Putamen (tissue), 1 donor: Measurements from ENCODE around the gene CHMP6.
"Not testable (repeated sequence)": the region's sequence is repeated elsewhere in the genome, so short reads cannot be mapped to it uniquely, and the experiment has no call there.

Experiments used
- DNase-seq: peaks from one replicate; pipeline ENCODE4 v3.0.0-alpha.2; 2016; ENCODE audit warnings: low spot score

Gene CHMP6

DNA sequence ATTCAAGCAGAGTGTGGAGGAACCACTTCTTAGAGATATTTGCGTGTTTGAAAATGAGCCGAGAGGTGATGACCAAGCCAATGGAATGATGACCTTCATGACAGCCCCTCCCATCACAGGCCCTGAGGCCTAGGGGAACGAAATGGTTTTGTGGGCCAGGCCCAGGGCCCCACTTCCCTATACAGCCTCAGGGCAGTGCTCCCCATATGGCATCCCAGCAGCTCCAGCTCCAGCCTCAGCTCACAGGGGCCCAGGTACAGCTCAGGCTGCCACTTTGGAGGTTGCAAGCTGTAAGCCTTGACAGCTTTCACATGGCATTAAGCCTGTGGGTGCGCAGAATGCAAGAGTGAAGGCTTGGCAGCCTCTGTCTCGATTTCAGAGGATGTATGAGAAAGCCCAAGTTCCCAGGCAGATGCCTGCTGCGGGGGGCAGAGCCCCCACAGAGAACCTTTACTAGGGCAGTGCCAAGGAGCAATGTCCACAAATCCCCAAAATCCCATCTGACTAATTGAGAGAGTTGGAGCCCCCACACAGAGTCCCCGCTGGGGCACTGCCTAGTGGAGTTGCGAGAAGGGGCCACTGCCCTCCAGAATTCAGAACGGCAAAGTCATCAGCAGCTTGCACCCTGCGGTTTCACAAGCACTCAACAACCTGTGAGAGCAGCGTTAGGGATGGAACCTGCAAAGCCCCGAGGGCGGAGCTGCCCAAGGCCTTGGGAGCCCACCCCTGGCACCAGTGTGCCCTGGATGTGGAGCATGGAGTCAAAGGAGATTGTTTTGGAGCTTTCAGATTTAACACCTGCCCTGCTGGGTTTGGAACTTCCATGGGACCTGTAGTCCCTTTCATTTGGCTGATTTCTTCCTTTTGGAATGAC is 21.2 kb downstream of the CHMP6 start:
- no peak for DNase-seq

DNA sequence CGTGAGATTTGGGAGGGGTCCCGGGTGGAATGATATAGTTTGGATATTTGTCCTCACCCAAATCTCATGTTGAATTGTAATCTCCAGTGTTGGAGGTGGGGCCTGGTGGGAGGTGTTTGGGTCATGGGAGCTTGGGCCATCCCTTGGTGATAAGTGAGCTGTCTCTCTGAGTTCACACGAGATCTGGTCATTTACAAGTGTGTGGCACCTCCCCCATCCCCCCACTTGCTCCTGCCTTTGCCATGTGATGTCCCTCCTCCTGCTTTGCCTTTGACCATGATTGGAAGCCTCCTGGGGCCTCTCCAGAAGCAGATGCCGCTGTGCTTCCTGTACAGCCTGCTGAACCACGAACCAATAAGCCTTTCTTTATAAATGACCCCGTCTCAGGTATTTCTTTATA is 22.0 kb downstream of the CHMP6 start:
- no peak for DNase-seq

DNA sequence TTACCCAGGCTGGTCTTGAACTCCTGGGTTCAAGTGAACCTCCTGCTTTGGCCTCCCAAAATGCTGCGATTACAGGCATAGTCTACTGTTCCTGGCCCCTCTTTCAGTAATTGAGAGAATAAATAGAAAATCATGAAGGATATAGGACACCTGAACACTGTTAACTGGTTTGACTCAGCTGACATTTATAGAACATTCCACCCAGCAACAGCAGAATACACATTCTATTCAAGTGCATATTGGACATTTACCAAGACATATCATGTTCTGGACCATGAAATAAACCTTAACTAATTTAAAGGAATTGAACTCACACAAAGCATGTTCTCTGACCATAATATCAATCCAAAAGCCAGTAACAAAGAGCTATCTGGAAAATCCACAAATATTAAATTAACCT is 23.5 kb downstream of the CHMP6 start:
- DNase-seq: no peak

DNA sequence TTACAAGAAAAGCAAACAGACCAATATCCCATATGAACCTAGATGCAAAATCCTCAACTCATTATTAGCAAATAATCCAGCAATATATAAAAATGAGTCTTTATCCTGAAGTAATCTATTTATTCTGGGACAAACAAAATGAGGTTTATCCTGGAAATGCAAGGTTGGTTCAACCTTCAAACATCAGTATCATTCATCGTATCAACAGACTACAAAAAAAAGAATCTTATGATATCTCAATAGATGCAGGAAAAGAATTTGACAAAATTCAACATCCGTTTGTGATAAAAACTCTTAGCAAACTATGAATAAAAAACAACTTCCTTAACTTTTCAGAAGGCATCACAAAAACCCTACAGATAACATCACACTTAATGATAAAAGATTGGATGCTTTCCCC is 24.9 kb downstream of the CHMP6 start:
- DNase-seq: no peak

DNA sequence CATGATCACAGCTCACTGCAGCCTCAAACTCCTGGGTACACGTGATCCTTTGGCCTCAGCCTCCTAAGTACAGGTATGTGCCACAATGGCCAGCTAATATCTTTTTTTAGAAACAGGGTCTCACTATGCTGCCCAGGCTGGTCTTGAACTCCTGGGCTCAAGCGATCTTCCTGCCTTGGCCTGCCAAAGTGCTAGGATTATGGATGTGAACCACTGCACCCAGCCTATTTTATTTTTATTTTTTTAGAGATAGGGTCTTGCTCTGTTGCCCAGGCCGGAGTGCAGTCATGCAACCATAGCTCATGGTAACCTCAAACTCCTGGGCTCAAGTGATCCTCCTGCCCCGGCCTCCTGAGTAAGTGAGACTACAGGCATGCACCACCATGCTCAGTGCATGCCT is 25.7 kb downstream of the CHMP6 start:
- DNase-seq: not testable (repeated sequence)

- no peak for DNase-seq
These were observed 26.6 kb downstream of the CHMP6 start for GRCh38 chr17:81018044-81018802.

DNA sequence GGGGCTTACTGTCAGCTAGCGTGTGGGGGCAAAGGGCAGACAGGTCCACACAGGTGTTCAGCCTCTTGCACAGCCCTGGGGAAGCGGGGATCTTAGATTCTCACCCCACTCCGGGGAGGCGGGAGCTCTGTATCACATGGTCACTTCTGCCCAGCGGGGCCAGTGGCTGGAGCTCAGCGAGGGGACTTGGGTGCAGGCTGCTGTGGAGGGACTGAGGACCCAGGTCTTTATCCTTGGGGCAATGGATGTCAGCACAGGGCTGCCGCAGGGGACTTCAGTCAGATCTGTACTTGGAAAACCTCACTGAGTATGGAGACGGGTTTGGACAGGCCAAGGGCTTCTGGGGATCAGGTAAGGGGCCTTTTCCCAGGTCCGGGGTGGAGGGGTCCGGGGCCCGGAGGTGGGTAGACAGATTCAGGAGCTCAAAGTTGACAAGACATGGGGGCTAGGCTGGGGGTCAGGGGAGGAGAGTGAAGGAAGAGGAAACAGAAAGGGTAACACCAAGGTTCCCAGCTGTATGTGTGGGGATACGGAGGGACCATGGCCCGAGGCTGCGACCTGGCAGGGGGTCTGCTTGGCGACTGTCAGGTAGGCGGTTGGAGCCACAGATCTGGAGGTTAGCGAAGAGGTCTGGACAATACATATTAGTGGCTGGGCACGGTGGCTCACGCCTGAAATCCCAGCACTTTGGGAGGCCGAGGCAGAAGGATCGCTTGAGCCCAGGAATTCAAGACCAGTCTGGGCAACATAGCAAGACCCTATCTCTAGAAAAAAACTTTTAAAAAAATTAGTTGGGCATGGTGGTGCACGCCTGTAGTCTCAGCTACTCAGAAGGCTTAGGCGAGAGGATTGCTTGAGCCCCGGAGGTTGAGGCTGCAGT is 28.2 kb downstream of the CHMP6 start:
- DNase-seq: no peak

- DNase-seq: no peak
These were observed 28.8 kb downstream of the CHMP6 start for GRCh38 chr17:81020443-81020766.

GRCh38 chr17:81020767-81021497 is 29.3 kb downstream of the CHMP6 start:
- no peak for DNase-seq

DNA sequence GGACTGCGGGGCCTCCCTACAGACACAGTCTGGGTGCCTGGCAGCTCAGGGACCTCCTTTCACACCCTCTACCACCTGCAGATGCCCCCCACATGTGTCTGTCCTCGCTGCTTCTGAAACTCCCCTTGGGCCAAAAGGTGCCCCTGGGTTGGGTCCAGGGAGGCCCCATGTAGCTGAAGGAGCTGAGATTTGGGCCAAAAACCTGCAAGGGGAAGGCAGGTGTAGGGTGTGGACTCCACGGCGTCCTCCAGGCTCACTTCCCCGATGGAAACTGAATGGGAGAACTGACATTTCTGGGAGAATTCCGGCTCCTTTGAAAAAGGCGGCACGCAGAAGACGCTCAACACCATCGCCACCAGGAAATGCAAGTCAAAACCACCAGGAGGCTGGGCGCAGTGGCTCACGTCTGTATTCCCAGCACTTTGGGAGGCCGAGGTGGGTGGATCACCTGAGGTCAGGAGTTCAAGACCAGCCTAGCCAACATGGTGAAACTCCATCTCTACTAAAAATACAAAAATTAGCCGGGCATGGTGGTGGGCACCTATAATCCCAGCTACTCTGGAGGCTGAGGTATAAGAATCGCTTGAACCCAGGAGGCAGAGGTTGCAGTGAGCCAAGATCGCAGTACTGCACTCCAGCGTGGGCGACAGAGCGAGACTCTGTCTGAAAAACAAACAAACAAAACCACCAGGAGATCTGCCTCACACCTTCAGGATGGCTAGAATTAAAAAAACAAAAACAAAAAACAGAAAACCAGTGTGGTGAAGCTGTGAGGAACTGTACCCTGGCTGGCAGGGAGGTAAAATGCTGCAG is 30.1 kb downstream of the CHMP6 start:
- no peak for DNase-seq

GRCh38 chr17:81022344-81022676 is 30.7 kb downstream of the CHMP6 start:
- no peak for DNase-seq

DNA sequence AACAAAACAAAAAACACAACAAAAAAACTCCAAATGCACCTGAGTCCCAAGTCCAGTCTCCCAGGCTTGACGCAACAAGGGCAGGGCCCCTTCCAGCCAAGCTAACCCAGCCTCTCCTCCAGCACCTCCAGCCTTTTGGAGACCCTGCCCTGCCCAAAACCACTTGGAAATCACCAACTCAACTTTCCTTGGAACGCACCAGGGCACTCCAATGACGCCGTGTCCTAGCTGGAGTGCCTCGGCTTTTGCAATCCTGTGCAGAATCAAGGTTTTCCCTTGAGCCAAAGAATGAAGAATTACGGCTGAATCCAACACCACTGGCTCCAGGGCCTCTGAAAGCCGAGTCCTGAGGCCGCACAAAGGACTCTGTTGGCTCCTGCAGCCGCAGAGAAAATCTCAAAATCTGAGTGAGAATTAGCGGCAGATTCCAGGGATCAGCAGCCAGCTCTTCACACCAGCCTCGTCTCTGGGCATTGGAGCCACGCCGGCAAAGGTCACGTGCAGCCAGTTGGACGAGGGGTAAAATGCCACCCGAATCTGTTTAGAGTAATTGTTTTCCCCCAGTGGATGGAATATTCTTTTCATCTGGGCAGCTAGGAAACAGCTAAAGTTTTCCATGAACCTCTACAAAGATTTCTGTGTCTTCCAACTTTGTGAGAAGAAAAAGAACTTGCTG is 33.6 kb downstream of the CHMP6 start:
- DNase-seq: no peak

DNA sequence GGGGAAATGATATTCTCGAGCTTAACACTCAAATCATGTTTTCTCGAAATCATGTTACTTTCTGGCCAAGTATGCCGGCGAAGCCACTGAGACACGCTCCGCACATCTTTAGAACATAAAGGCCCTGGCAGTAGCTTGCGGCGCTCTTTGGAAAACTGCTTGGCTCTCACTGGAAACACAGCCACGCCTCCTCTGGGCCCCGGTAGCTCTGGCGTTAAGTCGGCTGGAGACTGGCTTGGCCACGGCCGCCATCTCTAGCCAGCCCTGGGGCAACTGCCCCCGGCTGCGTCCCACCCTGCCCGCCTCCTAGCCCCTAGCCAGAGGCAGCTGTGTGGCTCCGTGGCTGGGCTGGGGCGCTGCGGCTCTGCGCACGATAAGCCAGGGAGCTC is 34.1 kb downstream of the CHMP6 start:
- no peak for DNase-seq

DNA sequence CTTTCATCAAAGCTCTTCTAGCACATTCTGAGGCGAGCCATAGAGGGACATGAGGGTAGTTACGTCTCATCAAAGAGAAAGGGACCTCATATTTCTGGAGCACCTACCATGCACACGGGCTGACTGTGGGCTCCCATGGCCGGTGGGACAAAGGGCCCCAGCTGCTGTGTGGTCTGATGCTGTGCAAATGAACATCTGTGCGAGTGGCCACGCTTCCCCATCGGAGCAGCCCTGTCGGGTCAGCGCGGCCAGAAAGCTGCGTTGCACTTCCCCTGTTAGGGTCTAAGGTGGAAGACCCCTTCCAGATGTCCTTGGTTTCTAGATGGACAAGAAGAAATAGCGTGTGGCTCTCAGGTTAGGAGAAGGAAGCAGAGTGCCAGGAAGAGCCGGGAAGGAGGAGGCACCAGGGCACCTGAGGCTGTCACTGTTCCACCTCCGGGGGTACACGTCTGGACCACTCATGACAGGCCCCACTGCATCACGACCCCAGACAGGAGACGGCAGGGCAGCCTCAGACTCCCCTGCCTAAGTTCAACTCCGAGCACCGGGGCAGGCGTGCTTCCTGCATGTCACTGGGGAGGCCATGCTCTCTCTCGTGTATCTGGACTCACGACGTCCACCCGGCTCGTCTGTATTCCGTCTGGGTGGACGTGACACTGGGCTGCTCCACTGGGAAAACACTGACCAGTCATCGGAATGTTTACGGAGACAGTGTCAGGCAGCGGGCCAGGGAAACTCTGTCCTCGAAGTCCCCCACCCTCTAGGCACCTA is 34.8 kb downstream of the CHMP6 start:
- DNase-seq: no peak

- DNase-seq: no peak
These were observed 35.4 kb downstream of the CHMP6 start for GRCh38 chr17:81027038-81027437.

- peak; percentile 83 for DNase-seq
These were observed 36.2 kb downstream of the CHMP6 start for GRCh38 chr17:81027591-81028505.

DNA sequence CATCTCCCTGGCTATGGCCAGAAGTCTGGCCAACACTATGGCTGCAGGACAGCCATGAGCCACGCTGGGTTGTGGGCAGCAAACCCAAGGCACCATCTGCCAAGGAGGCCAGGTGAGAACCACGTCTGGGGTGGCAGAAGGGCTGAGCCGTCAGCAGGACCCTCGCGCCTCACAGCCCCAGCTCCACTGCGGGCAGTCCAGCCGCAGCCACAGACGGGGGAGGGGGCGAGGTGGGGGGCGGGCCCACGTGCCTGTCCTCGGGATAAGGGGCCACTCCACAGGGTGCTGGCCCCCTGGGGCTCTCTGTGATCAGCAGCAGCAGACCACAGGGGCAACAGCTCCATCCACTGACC is 36.8 kb downstream of the CHMP6 start:
- no peak for DNase-seq

GRCh38 chr17:81029859-81030258 is 38.2 kb downstream of the CHMP6 start:
- DNase-seq: no peak

DNA sequence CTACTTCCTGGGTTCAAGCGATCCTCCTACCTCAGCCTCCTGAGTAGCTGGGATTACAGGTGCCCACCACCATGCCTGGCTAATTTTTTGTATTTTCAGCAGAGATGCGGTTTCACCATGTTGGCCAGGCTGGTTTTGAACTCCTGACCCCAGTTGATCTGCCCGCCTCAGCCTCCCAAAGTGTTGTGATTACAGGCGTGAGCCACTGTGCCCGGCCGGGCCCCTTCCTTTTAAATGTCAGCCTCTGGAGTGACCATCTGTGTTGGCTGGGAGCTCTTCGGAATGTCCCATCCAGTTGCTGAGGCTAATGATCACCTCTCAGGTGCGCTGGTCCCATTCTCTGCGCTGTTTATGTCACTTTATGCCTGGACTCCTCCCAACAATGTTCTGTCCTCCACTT is 38.7 kb downstream of the CHMP6 start:
- not testable (repeated sequence) for DNase-seq
